Measurements from ENCODE around the gene EPHB1.
A peak's percentile ranks its signal among the peaks of the same experiment; 100 is the strongest.

EPHB1 gene

GRCh38 chr3:134839422-134839821 is 44.4 kb downstream of the EPHB1 start:
- TF ChIP-seq CTCF (conservative IDR thresholded peaks at IDR 0.05; ENCODE audit: control insufficient read depth, insufficient read depth, low read depth, low read length), result no peak
- H3K4me3 ChIP-seq (ENCODE audit: control insufficient read depth, low read depth, low read length), result no peak overlapping the region

GRCh38 chr3:134839990-134840389 is 44.9 kb downstream of the EPHB1 start:
- no peak overlapping the region for H3K4me3 ChIP-seq (ENCODE audit: control insufficient read depth, low read depth, low read length)
- TF ChIP-seq CTCF (conservative IDR thresholded peaks at IDR 0.05; ENCODE audit: control insufficient read depth, insufficient read depth, low read depth, low read length), result no peak
- DNase-seq (ENCODE audit: low read depth), result no peak

More at GRCh38 chr3:134839422-134839821, 44.4 kb downstream of the EPHB1 start:
- DNase-seq (ENCODE audit: low read depth), result no peak

- TF ChIP-seq CTCF (conservative IDR thresholded peaks at IDR 0.05; ENCODE audit: control insufficient read depth, insufficient read depth, low read depth, low read length), result no peak
- DNase-seq (ENCODE audit: low read depth), result no peak
These were observed 45.4 kb downstream of the EPHB1 start for GRCh38 chr3:134840459-134840858.

GRCh38 chr3:134846084-134846483 is 51.0 kb downstream of the EPHB1 start:
- no peak for TF ChIP-seq CTCF (conservative IDR thresholded peaks at IDR 0.05; ENCODE audit: control insufficient read depth, insufficient read depth, low read depth, low read length)
- no peak for DNase-seq (ENCODE audit: low read depth)
- no peak overlapping the region for H3K4me3 ChIP-seq (ENCODE audit: control insufficient read depth, low read depth, low read length)

More at GRCh38 chr3:134840459-134840858, 45.4 kb downstream of the EPHB1 start:
- H3K4me3 ChIP-seq (ENCODE audit: control insufficient read depth, low read depth, low read length), result no peak overlapping the region

- no peak for TF ChIP-seq CTCF (conservative IDR thresholded peaks at IDR 0.05; ENCODE audit: control insufficient read depth, insufficient read depth, low read depth, low read length)
- DNase-seq (ENCODE audit: low read depth), result peak; percentile 92
- no peak overlapping the region for H3K4me3 ChIP-seq (ENCODE audit: control insufficient read depth, low read depth, low read length)
These were observed 51.9 kb downstream of the EPHB1 start for GRCh38 chr3:134846911-134847317.

- no peak overlapping the region for H3K4me3 ChIP-seq (ENCODE audit: control insufficient read depth, low read depth, low read length)
- peak; percentile 20 for DNase-seq (ENCODE audit: low read depth)
- no peak for TF ChIP-seq CTCF (conservative IDR thresholded peaks at IDR 0.05; ENCODE audit: control insufficient read depth, insufficient read depth, low read depth, low read length)
These were observed 52.3 kb downstream of the EPHB1 start for GRCh38 chr3:134847349-134847748.

GRCh38 chr3:134849561-134849960 is 54.5 kb downstream of the EPHB1 start:
- no peak for TF ChIP-seq CTCF (conservative IDR thresholded peaks at IDR 0.05; ENCODE audit: control insufficient read depth, insufficient read depth, low read depth, low read length)
- H3K4me3 ChIP-seq (ENCODE audit: control insufficient read depth, low read depth, low read length), result no peak overlapping the region
- no peak for DNase-seq (ENCODE audit: low read depth)

All from fibroblast of mammary gland (primary cell).